ENCODE data around the gene TAS1R3.
A peak's percentile ranks its signal among the peaks of the same experiment; 100 is the strongest.
"Not testable (repeated sequence)": the region's sequence is repeated elsewhere in the genome, so short reads cannot be mapped to it uniquely, and the experiment has no call there.

Gene TAS1R3

GRCh38 chr1:1309251-1310108 lies 21.6 kb upstream of the TAS1R3 start:
- DNase-seq = no peak

GRCh38 chr1:1310109-1310385 lies 21.0 kb upstream of the TAS1R3 start:
- DNase-seq = no peak

- DNase-seq = no peak
These were observed 20.5 kb upstream of the TAS1R3 start for GRCh38 chr1:1310476-1311053.

- no peak for DNase-seq
These were observed 19.7 kb upstream of the TAS1R3 start for GRCh38 chr1:1311107-1312104.

- DNase-seq = no peak
These were observed 18.4 kb upstream of the TAS1R3 start for GRCh38 chr1:1312450-1313314.

GRCh38 chr1:1313500-1314236 lies 17.4 kb upstream of the TAS1R3 start:
- DNase-seq = no peak

- no peak for DNase-seq
These were observed 16.9 kb upstream of the TAS1R3 start for GRCh38 chr1:1314237-1314586.

- DNase-seq = no peak
These were observed 16.3 kb upstream of the TAS1R3 start for GRCh38 chr1:1314678-1315335.

GRCh38 chr1:1315435-1315954 lies 15.6 kb upstream of the TAS1R3 start:
- no peak for DNase-seq

- not testable (repeated sequence) for DNase-seq
These were observed 14.9 kb upstream of the TAS1R3 start for GRCh38 chr1:1316199-1316598.

GRCh38 chr1:1317420-1317819 lies 13.7 kb upstream of the TAS1R3 start:
- DNase-seq = no peak

- DNase-seq = peak; percentile 36 to 86
These were observed 12.9 kb upstream of the TAS1R3 start for GRCh38 chr1:1318131-1318652.

- no peak for DNase-seq
These were observed 12.1 kb upstream of the TAS1R3 start for GRCh38 chr1:1318777-1319645.

- DNase-seq = no peak
These were observed 11.5 kb upstream of the TAS1R3 start for GRCh38 chr1:1319646-1319941.

- DNase-seq = no peak
These were observed 10.2 kb upstream of the TAS1R3 start for GRCh38 chr1:1320666-1321448.

GRCh38 chr1:1321477-1321876 lies 9.6 kb upstream of the TAS1R3 start:
- DNase-seq = no peak

GRCh38 chr1:1322418-1322817 lies 8.7 kb upstream of the TAS1R3 start:
- DNase-seq = no peak

- DNase-seq = no peak
These were observed 8.1 kb upstream of the TAS1R3 start for GRCh38 chr1:1322952-1323351.

- DNase-seq = no peak
These were observed 7.0 kb upstream of the TAS1R3 start for GRCh38 chr1:1324084-1324523.

All from SW 1271 (cell line).